DOHH2 (cell line): ENCODE measurements around the gene CLEC18C.
"Not testable (repeated sequence)": the region's sequence is repeated elsewhere in the genome, so short reads cannot be mapped to it uniquely, and the experiment has no call there.

Experiments
- H3F3A ChIP-seq: fragments of 200-600 bp; sonication (generic), shearing (Covaris generic); 2 replicates; pipeline ENCODE4 v1.6.0; 2016; ENCODE audit warnings: antibody characterized with exemption, mild to moderate bottlenecking; ENCODE audit not compliant: control insufficient read depth, insufficient read depth
- H3K27ac ChIP-seq: fragments of 200-600 bp; sonication (generic); 2 replicates; pipeline ENCODE4 v1.5.1; 2014; ENCODE audit warnings: low read depth, mild to moderate bottlenecking, low read length, moderate library complexity
- H3K27me3 ChIP-seq: fragments of 200-600 bp; sonication (generic); 2 replicates; pipeline ENCODE4 v1.6.1; 2014; ENCODE audit warnings: mild to moderate bottlenecking, low read length, mixed read lengths; ENCODE audit not compliant: control insufficient read depth
- H3K36me3 ChIP-seq: fragments of 200-600 bp; sonication (generic); 2 replicates; pipeline ENCODE4 v1.6.1; 2014; ENCODE audit warnings: mild to moderate bottlenecking, low read length, moderate library complexity, mixed read lengths; ENCODE audit not compliant: control insufficient read depth
- H3K4me1 ChIP-seq: fragments of 200-600 bp; sonication (generic); 2 replicates; pipeline ENCODE4 v1.6.1; 2014; ENCODE audit warnings: mild to moderate bottlenecking, low read length, mixed read lengths; ENCODE audit not compliant: control insufficient read depth
- H3K4me2 ChIP-seq: fragments of 200-600 bp; sonication (generic); 2 replicates; pipeline ENCODE4 v1.6.0; 2014; ENCODE audit warnings: mild to moderate bottlenecking, low read length, moderate library complexity
- H3K4me3 ChIP-seq: fragments of 200-600 bp; sonication (generic); 2 replicates; pipeline ENCODE4 v1.5.1; 2014; ENCODE audit warnings: mild to moderate bottlenecking, low read length, mixed read lengths
- H3K79me2 ChIP-seq: fragments of 200-600 bp; sonication (generic); 2 replicates; pipeline ENCODE4 v1.6.1; 2014; ENCODE audit warnings: mild to moderate bottlenecking, low read length, mixed read lengths; ENCODE audit not compliant: control insufficient read depth
- H3K9me2 ChIP-seq: fragments of 200-600 bp; sonication (generic); replicated peaks from 2 replicates; pipeline ENCODE4 v1.6.1; 2014; ENCODE audit warnings: mild to moderate bottlenecking, low read length, mixed read lengths; ENCODE audit not compliant: control insufficient read depth
- H3K9me3 ChIP-seq: fragments of 200-600 bp; sonication (generic); 2 replicates; pipeline ENCODE4 v1.6.1; 2014; ENCODE audit warnings: antibody characterized with exemption, low read length, mixed read lengths; ENCODE audit not compliant: control insufficient read depth, insufficient read depth
- H4K20me1 ChIP-seq: fragments of 200-600 bp; sonication (generic); 2 replicates; pipeline ENCODE4 v1.6.0; 2014; ENCODE audit warnings: low read depth, mild to moderate bottlenecking, antibody characterized with exemption, low read length, moderate library complexity; ENCODE audit not compliant: control insufficient read depth, insufficient read depth
- CTCF ChIP-seq: fragments of 200-600 bp; sonication (generic); IDR thresholded peaks from one replicate; pipeline ENCODE4 v1.5.1; 2014; ENCODE audit warnings: antibody characterized with exemption, mild to moderate bottlenecking, low read depth, low read length; ENCODE audit not compliant: poor library complexity, severe bottlenecking
- EZH2phosphoT487 ChIP-seq: fragments of 200-600 bp; sonication (generic); IDR thresholded peaks from 2 replicates; pipeline ENCODE4 v1.6.1; 2017; ENCODE audit warnings: borderline replicate concordance, mild to moderate bottlenecking, antibody characterized with exemption, low read length, moderate library complexity, mixed read lengths

Gene CLEC18C

GRCh38 chr16:70161350-70161749 is 12.2 kb upstream of the CLEC18C start:
- H3K27me3 ChIP-seq: no peaks in the 10 kb centered on the region
- TF ChIP-seq EZH2phosphoT487: no peak
- TF ChIP-seq CTCF: no peak
- no peaks in the 10 kb centered on the region for H3K9me3 ChIP-seq
- H3K4me2 ChIP-seq: no peak overlapping the region
- no peaks in the 10 kb centered on the region for H3K79me2 ChIP-seq
- no peak overlapping the region for H3K27ac ChIP-seq
- peaks cover 60% of the 10 kb centered on the region for H3K36me3 ChIP-seq
- no peaks in the 10 kb centered on the region for H3K9me2 ChIP-seq
- peaks cover 8% of the 10 kb centered on the region; the same call in 1 of the 2 replicates for H4K20me1 ChIP-seq
- no peaks in the 10 kb centered on the region for H3K4me1 ChIP-seq
- H3K4me3 ChIP-seq: no peak overlapping the region
- H3F3A ChIP-seq: no peaks in the 10 kb centered on the region

- Histone ChIP-seq H3F3A (no peaks in the 10 kb centered on the region), H3K36me3 (peaks cover 53% of the 10 kb centered on the region), H3K27me3 (no peaks in the 10 kb centered on the region), H3K9me3 (no peaks in the 10 kb centered on the region), H3K4me2 (no peak overlapping the region), H3K9me2 (no peaks in the 10 kb centered on the region), H3K4me3 (no peak overlapping the region), H3K79me2 (no peaks in the 10 kb centered on the region), H3K27ac (no peak overlapping the region), H4K20me1 (peaks cover 8% of the 10 kb centered on the region; the same call in 1 of the 2 replicates), H3K4me1 (no peaks in the 10 kb centered on the region)
- no peak for TF ChIP-seq CTCF
- no peak for TF ChIP-seq EZH2phosphoT487
Observed at GRCh38 chr16:70162041-70162451, 11.5 kb upstream of the CLEC18C start.

GRCh38 chr16:70163596-70163995 is 10.0 kb upstream of the CLEC18C start:
- no peak overlapping the region for H3K4me3 ChIP-seq
- H3K36me3 ChIP-seq: peaks cover 38% of the 10 kb centered on the region
- H3K27ac ChIP-seq: no peak overlapping the region
- H3K9me2 ChIP-seq: no peaks in the 10 kb centered on the region
- H3K4me1 ChIP-seq: no peaks in the 10 kb centered on the region
- no peaks in the 10 kb centered on the region for H3K27me3 ChIP-seq
- H3F3A ChIP-seq: no peaks in the 10 kb centered on the region
- no peaks in the 10 kb centered on the region for H3K79me2 ChIP-seq
- H4K20me1 ChIP-seq: 0 out of 2 replicates have a peak, but pooled peaks cover 5% of the 10 kb centered on the region
- TF ChIP-seq EZH2phosphoT487 (no peak), CTCF (no peak)
- no peaks in the 10 kb centered on the region for H3K9me3 ChIP-seq
- no peak overlapping the region for H3K4me2 ChIP-seq

- H3K4me2 ChIP-seq, H3K27me3 ChIP-seq, H3K4me3 ChIP-seq, H3K4me1 ChIP-seq, H3F3A ChIP-seq, H3K36me3 ChIP-seq, H4K20me1 ChIP-seq, H3K9me3 ChIP-seq, H3K9me2 ChIP-seq, H3K79me2 ChIP-seq, H3K27ac ChIP-seq: not testable (repeated sequence)
Observed at GRCh38 chr16:70166688-70167087, 6.9 kb upstream of the CLEC18C start.

- H3K27ac ChIP-seq, H3K4me1 ChIP-seq, H4K20me1 ChIP-seq, H3K27me3 ChIP-seq, H3K4me3 ChIP-seq, H3K79me2 ChIP-seq, H3F3A ChIP-seq, H3K9me2 ChIP-seq, H3K36me3 ChIP-seq, H3K9me3 ChIP-seq, H3K4me2 ChIP-seq: not testable (repeated sequence)
Observed at GRCh38 chr16:70173916-70174315, 329 bp downstream of the CLEC18C start.

- not testable (repeated sequence) for H3K79me2 ChIP-seq, H3K27ac ChIP-seq, H3K4me3 ChIP-seq, H3K9me2 ChIP-seq, H3K27me3 ChIP-seq, H4K20me1 ChIP-seq, H3K4me1 ChIP-seq, H3F3A ChIP-seq, H3K4me2 ChIP-seq, H3K36me3 ChIP-seq, H3K9me3 ChIP-seq
Observed at GRCh38 chr16:70174387-70174932, 873 bp downstream of the CLEC18C start.
